K562 (cell line): ENCODE measurements around the gene COL6A1. TPM values are rescaled to one million over a fixed set of nuclear protein-coding genes. Genes with fewer than 3 reads are reported as not detected.
A peak's percentile ranks its signal among the peaks of the same experiment; 100 is the strongest.

Source experiments
- ATAC-seq: fragments of 200-7000 bp; cut with Tn5 transposase; 3 replicates; pipeline ENCODE4 v1.9.1; 2020; ENCODE audit warnings: moderate library complexity
- BruUV-seq: library from RNA; stranded (reverse); fragments of 400-500 nt; replicated peaks from 2 replicates; lab custom pipeline; 2021; lab: Mats Ljungman, UMichigan
- CTCF ChIA-PET: fragments of 300-600 bp; formaldehyde crosslinking; extraction: SDS; loops from one replicate; lab custom pipeline; 2021; ENCODE audit warnings: low intra/inter-chr PET ratio; lab: Yijun Ruan, JAX
- POLR2A ChIA-PET: fragments of 300-600, 350-650 bp; sonication (Branson Sonifier 250); formaldehyde crosslinking; extraction: SDS; loops from one replicate; lab custom pipeline; 2021; ENCODE audit warnings: antibody characterized with exemption, inconsistent platforms; lab: Yijun Ruan, JAX
- DNase-seq, 4 experiments: peaks; one replicate each; pipeline versions ENCODE4 v3.0.0 to v3.0.0-alpha.2; 2011 to 2018; ENCODE audit warnings: low spot score in 3 of 4, mixed read lengths in 3 of 4; ENCODE audit errors: extremely low read depth in 1 of 4
- FAIRE-seq: peaks from 2 replicates; lab custom pipeline; 2011; peaks lifted over from hg19 to GRCh38; lab: Jason Lieb, UNC
- H2AFZ ChIP-seq: 2 replicates; pipeline ENCODE4 v1.6.0; 2011; ENCODE audit warnings: low read depth, low read length, control low read depth, inconsistent platforms
- H3K27ac ChIP-seq: fragments of 200-600 bp; 3 replicates; pipeline ENCODE4 v1.8.0; 2011; ENCODE audit warnings: low read depth, mild to moderate bottlenecking, control low read depth, inconsistent platforms, low read length, moderate library complexity, mixed read lengths; ENCODE audit errors: extremely low read depth
- H3K27me3 ChIP-seq, 2 experiments: fragments of 300-600 bp in 1 of 2; 2 replicates in 1 of 2; 3 replicates in 1 of 2; pipeline versions ENCODE4 v1.6.0 to v1.8.0; 2011; ENCODE audit warnings: inconsistent platforms in 2 of 2, low read length in 2 of 2, mild to moderate bottlenecking in 1 of 2, mixed read lengths in 1 of 2, moderate library complexity in 1 of 2; ENCODE audit not compliant: control insufficient read depth in 2 of 2, insufficient read depth in 2 of 2
- H3K36me3 ChIP-seq: fragments of 300-600 bp; 3 replicates; pipeline ENCODE4 v1.8.0; 2011; ENCODE audit warnings: mild to moderate bottlenecking, low read length, inconsistent platforms; ENCODE audit not compliant: control insufficient read depth, insufficient read depth
- H3K4me1 ChIP-seq, 2 experiments: fragments of 200-600 bp in 1 of 2; replicated peaks in 1 of 2; 2 replicates in 1 of 2; 3 replicates in 1 of 2; pipeline versions ENCODE4 v1.5.1 to v1.8.0; 2011; ENCODE audit warnings: inconsistent platforms in 2 of 2, low read length in 2 of 2, mild to moderate bottlenecking in 1 of 2, mixed read lengths in 1 of 2, moderate library complexity in 1 of 2; ENCODE audit not compliant: control insufficient read depth in 2 of 2, insufficient read depth in 2 of 2
- H3K4me2 ChIP-seq: 2 replicates; pipeline ENCODE4 v1.6.1; 2011; ENCODE audit warnings: low read length, control low read depth, inconsistent platforms, mixed read lengths; ENCODE audit not compliant: insufficient read depth
- H3K4me3 ChIP-seq: fragments of 200-600 bp; sonication (generic), shearing (Covaris generic); 2 replicates; pipeline ENCODE4 v1.5.1; 2016; ENCODE audit warnings: control low read depth, inconsistent platforms
- H3K79me2 ChIP-seq: fragments of 200-600 bp; 3 replicates; pipeline ENCODE4 v1.8.0; 2011; ENCODE audit warnings: low read length, inconsistent platforms; ENCODE audit not compliant: control insufficient read depth, insufficient read depth
- H3K9ac ChIP-seq, 2 experiments: 2 replicates each; pipeline versions ENCODE4 v1.6.0 to v1.6.1; 2011; ENCODE audit warnings: low read depth in 2 of 2, low read length in 2 of 2, control low read depth in 1 of 2, inconsistent platforms in 1 of 2, mild to moderate bottlenecking in 1 of 2, mixed read lengths in 1 of 2; ENCODE audit not compliant: insufficient read depth in 1 of 2
- H3K9me1 ChIP-seq: one replicate; pipeline ENCODE4 v1.6.0; 2011; ENCODE audit warnings: inconsistent platforms, mild to moderate bottlenecking, low read length, moderate library complexity; ENCODE audit not compliant: control insufficient read depth, insufficient read depth
- H3K9me3 ChIP-seq: replicated peaks from 2 replicates; pipeline ENCODE4 v1.5.1; 2011; ENCODE audit warnings: low read depth, low read length, inconsistent platforms; ENCODE audit not compliant: control insufficient read depth, insufficient read depth
- H4K20me1 ChIP-seq: replicated peaks from 2 replicates; pipeline ENCODE4 v1.6.1; 2011; ENCODE audit warnings: low read length, inconsistent platforms, mixed read lengths; ENCODE audit not compliant: control insufficient read depth, insufficient read depth
- EZH2 ChIP-seq: IDR thresholded peaks from 2 replicates; pipeline ENCODE4 v1.6.1; 2012; ENCODE audit warnings: low read depth, mild to moderate bottlenecking, inconsistent platforms, low read length, borderline replicate concordance
- ILF3 ChIP-seq: fragments of 450-650 bp; IDR thresholded peaks from 2 replicates; pipeline ENCODE4 v1.6.1; 2018; ENCODE audit warnings: antibody characterized with exemption, mild to moderate bottlenecking, moderate library complexity, borderline replicate concordance
- NBN ChIP-seq: fragments of 450-650 bp; IDR thresholded peaks from 2 replicates; pipeline ENCODE4 v1.6.1; 2016; ENCODE audit warnings: low read depth, mild to moderate bottlenecking
- NFYB ChIP-seq: IDR thresholded peaks from 2 replicates; pipeline ENCODE4 v1.6.1; 2011; ENCODE audit warnings: mild to moderate bottlenecking, moderate library complexity; ENCODE audit not compliant: insufficient read length; ENCODE audit errors: extremely low read depth
- PCBP1 ChIP-seq: fragments of 200-400 bp; formaldehyde crosslinking; IDR thresholded peaks from 2 replicates; pipeline ENCODE4 v1.6.1; 2018; ENCODE audit warnings: mild to moderate bottlenecking, low read depth, low read length; ENCODE audit not compliant: poor library complexity, severe bottlenecking
- SIX5 ChIP-seq, 2 experiments: IDR thresholded peaks; 2 replicates each; pipeline ENCODE4 v1.6.1; 2011; ENCODE audit warnings: low read length in 2 of 2, borderline replicate concordance in 1 of 2, low read depth in 1 of 2, mild to moderate bottlenecking in 1 of 2, moderate library complexity in 1 of 2; ENCODE audit not compliant: insufficient read depth in 1 of 2
- TAF7 ChIP-seq: fragments of 450-650 bp; IDR thresholded peaks from 2 replicates; pipeline ENCODE4 v1.6.1; 2016; ENCODE audit warnings: missing genetic modification characterization, missing compliant biosample characterization
- ZBTB1 ChIP-seq: sonication (generic); formaldehyde crosslinking; IDR thresholded peaks from 2 replicates; pipeline ENCODE4 v1.8.1; 2023; ENCODE audit warnings: missing genetic modification reagents, low read depth, mild to moderate bottlenecking, borderline replicate concordance
- ZC3H8 ChIP-seq: fragments of 450-650 bp; IDR thresholded peaks from 2 replicates; pipeline ENCODE4 v1.6.1; 2017
- ZNF175 ChIP-seq: fragments of 200-800 bp; sonication (Bioruptor generic); IDR thresholded peaks from 2 replicates; pipeline ENCODE4 v1.6.1; 2016; ENCODE audit warnings: low read depth, mild to moderate bottlenecking, missing genetic modification characterization, missing compliant biosample characterization
- ZNF324 ChIP-seq: fragments of 250-450 bp; sonication (Bioruptor Pico); IDR thresholded peaks from 2 replicates; pipeline ENCODE4 v1.4.0; 2020; ENCODE audit warnings: mild to moderate bottlenecking
- WGBS: fragments of 100-300 bp; shearing (Covaris generic); methylation state at CpG from one replicate; pipeline ENCODE4 v1.1.6; 2016; ENCODE audit warnings: low coverage, mixed read lengths; ENCODE audit not compliant: insufficient coverage; ENCODE audit errors: missing lambda C conversion rate; 5-methylcytosine and 5-hydroxymethylcytosine counted together
- in situ Hi-C: fragments of 300-500 bp; cut with MboI; formaldehyde crosslinking; loops from 4 replicates; pipeline ENCODE4 v1.15.0; 2018; ENCODE audit warnings: inconsistent platforms, mixed read lengths
- intact Hi-C: fragments of 100-400 bp; cut with micrococcal nuclease; formaldehyde crosslinking; loops from 2 replicates; pipeline ENCODE4 v1.14.2; 2022
- polyA plus RNA-seq, 8 experiments: library from polyadenylated mRNA; depleted of rRNA in 4 of 8; stranded (reverse) in 5 of 8; unstranded in 3 of 8; fragments of >200 nt; fragmentation: Nextera tagmentation in 2 of 8; fragmentation: Illumina TruSeq in 1 of 8; extraction: Ambion mirVana in 2 of 8; extraction: Trizol in 1 of 8; gene quantifications; 2 replicates each; pipeline versions ENCODE4 v1.2.1 to v1.2.3, GENCODE V29; 2011 to 2014; ENCODE audit warnings: inconsistent platforms in 1 of 8, missing spikeins in 1 of 8
- total RNA-seq, 7 experiments: library from RNA; depleted of rRNA in 6 of 7; stranded (reverse); fragments of >200 nt in 6 of 7; fragmentation: Illumina TruSeq in 2 of 7; extraction: Trizol in 2 of 7; gene quantifications; 2 replicates each; pipeline versions ENCODE4 v1.2.1 to v1.2.3, GENCODE V29; 2011 to 2021; ENCODE audit warnings: low replicate concordance in 1 of 7
- TF ChIP-seq, protein P1 (sequence below): fragments of 200-800 bp; sonication (Bioruptor generic); IDR thresholded peaks from 2 replicates; pipeline ENCODE4 v1.6.1; 2017; ENCODE audit warnings: missing genetic modification characterization, missing compliant biosample characterization
- TF ChIP-seq, protein P2 (sequence below), 2 experiments: fragments of 450-650 bp in 1 of 2; sonication (generic) in 1 of 2; formaldehyde crosslinking; conservative IDR thresholded peaks; 2 replicates each; pipeline versions ENCODE4 v1.4.0 to v1.8.1; 2020 to 2022; ENCODE audit warnings: mild to moderate bottlenecking in 1 of 2, missing genetic modification reagents in 1 of 2
- TF ChIP-seq, protein P3 (sequence below): IDR thresholded peaks from 2 replicates; pipeline ENCODE4 v1.6.1; 2016; ENCODE audit warnings: missing genetic modification characterization, missing compliant biosample characterization
- TF ChIP-seq, protein P4 (sequence below): fragments of 250-450 bp; sonication (Bioruptor Pico); IDR thresholded peaks from 2 replicates; pipeline ENCODE4 v1.4.0; 2020

The COL6A1 gene
- total and polyA plus RNA-seq, 9 of the 15 experiments (the other 6 are each of a cell fraction or from before 2014, with no cell fraction given): 0.07 to 1.3 (median 0.14) TPM; not detected in 3

DNA sequence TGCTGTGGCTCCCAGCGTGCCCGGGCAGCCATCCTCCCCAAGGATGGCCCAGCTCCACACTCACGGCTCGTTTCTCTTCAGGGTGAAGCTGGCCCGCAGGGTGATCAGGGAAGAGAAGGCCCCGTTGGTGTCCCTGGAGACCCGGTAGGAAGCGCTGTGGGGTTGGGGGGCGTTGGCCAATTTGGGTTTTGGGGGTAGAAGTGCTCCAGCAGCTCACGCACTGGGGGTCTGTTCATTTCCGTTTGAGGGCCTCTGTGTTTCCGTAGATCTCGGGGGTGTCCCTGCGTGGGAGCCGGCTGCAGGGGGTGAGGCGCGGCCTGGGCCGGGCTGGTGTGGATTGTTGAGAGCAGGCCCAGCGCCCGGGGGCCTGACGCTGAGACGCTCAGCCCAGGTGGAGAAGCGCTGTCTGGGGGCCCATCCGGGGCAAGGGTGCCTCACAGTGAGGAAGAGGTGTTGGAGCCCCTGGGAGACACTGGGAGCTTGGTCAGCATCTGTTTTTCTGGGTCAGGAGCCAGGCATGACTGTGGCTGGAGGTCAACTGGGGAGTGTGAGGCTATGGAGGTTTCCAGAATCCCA, 12.6 kb downstream of the COL6A1 start:
- intact Hi-C loops (no loop called here), in situ Hi-C loops (no loop called here)
- Histone ChIP-seq H3K9me1 (no peaks in the 10 kb centered on the region), H3K4me2 (no peak overlapping the region), H3K9ac (peak overlapping the region in 1 of 2 experiments; percentile 45; a peak in 1 of 4 replicates), H4K20me1 (peaks cover 15% of the 10 kb centered on the region), H3K79me2 (no peaks in the 10 kb centered on the region), H2AFZ (no peak overlapping the region), H3K36me3 (no peaks in the 10 kb centered on the region), H3K27me3 (peaks cover 55 to 92% of the 10 kb centered on the region in 2 experiments), H3K27ac (no peak overlapping the region), H3K9me3 (no peaks in the 10 kb centered on the region), H3K4me1 (peaks cover 0 to 58% of the 10 kb centered on the region in 2 experiments; a peak in 2 of 5 replicates), H3K4me3 (no peak overlapping the region)
- 5% methylated on average over 24 of the region's 24 CpGs for WGBS
- DNase-seq: no peak
- no TSS peak for BruUV-seq
- ChIA-PET POLR2A (interaction anchor here (0.7 to 2.1 kb wide), 3 partner anchors 10 to 195 kb away, joined by 3 to 5 read pairs (median 5); partner anchors contain the start of gene COL6A1), CTCF (no interaction called here)
- no peak for ATAC-seq
- no peak for FAIRE-seq
- no peak for TF ChIP-seq ILF3
- TF ChIP-seq TAF7 (tag): no peak
- TF ChIP-seq ZBTB1 (CRISPR knock-in tag): no peak
- TF ChIP-seq, protein P1, sequence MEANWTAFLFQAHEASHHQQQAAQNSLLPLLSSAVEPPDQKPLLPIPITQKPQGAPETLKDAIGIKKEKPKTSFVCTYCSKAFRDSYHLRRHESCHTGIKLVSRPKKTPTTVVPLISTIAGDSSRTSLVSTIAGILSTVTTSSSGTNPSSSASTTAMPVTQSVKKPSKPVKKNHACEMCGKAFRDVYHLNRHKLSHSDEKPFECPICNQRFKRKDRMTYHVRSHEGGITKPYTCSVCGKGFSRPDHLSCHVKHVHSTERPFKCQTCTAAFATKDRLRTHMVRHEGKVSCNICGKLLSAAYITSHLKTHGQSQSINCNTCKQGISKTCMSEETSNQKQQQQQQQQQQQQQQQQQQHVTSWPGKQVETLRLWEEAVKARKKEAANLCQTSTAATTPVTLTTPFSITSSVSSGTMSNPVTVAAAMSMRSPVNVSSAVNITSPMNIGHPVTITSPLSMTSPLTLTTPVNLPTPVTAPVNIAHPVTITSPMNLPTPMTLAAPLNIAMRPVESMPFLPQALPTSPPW (CRISPR knock-in tag): no peak
- TF ChIP-seq, protein P2, sequence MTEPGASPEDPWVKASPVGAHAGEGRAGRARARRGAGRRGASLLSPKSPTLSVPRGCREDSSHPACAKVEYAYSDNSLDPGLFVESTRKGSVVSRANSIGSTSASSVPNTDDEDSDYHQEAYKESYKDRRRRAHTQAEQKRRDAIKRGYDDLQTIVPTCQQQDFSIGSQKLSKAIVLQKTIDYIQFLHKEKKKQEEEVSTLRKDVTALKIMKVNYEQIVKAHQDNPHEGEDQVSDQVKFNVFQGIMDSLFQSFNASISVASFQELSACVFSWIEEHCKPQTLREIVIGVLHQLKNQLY (CRISPR knock-in tag; conservative IDR thresholded peaks at IDR 0.05): no peak
- TF ChIP-seq ZC3H8: no peak
- TF ChIP-seq ZNF324 (CRISPR knock-in tag): no peak
- TF ChIP-seq PCBP1: no peak
- TF ChIP-seq EZH2: no peak
- TF ChIP-seq SIX5 (IDR thresholded peaks at IDR 0.05; ENCODE audit: borderline replicate concordance in 1 of 2, insufficient read depth in 1 of 2, low read depth in 1 of 2, low read length in 2 of 2): no peak
- TF ChIP-seq, protein P3, sequence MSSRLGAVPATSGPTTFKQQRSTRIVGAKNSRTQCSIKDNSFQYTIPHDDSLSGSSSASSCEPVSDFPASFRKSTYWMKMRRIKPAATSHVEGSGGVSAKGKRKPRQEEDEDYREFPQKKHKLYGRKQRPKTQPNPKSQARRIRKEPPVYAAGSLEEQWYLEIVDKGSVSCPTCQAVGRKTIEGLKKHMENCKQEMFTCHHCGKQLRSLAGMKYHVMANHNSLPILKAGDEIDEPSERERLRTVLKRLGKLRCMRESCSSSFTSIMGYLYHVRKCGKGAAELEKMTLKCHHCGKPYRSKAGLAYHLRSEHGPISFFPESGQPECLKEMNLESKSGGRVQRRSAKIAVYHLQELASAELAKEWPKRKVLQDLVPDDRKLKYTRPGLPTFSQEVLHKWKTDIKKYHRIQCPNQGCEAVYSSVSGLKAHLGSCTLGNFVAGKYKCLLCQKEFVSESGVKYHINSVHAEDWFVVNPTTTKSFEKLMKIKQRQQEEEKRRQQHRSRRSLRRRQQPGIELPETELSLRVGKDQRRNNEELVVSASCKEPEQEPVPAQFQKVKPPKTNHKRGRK (tag): no peak
- TF ChIP-seq NFYB: no peak
- TF ChIP-seq ZNF175: no peak
- TF ChIP-seq, protein P4, sequence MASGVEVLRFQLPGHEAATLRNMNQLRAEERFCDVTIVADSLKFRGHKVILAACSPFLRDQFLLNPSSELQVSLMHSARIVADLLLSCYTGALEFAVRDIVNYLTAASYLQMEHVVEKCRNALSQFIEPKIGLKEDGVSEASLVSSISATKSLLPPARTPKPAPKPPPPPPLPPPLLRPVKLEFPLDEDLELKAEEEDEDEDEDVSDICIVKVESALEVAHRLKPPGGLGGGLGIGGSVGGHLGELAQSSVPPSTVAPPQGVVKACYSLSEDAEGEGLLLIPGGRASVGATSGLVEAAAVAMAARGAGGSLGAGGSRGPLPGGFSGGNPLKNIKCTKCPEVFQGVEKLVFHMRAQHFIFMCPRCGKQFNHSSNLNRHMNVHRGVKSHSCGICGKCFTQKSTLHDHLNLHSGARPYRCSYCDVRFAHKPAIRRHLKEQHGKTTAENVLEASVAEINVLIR: no peak
- TF ChIP-seq NBN: no peak
